MG63 (cell line): ENCODE data around the gene PYGB. TPM values are rescaled to one million over a fixed set of nuclear protein-coding genes. Genes with fewer than 3 reads are reported as not detected.

Source experiments
- DNase-seq: peaks from one replicate; pipeline ENCODE4 v3.0.0-alpha.2; 2020
- H3K27me3 ChIP-seq: fragments of 250-450 bp; sonication (Bioruptor Pico); 2 replicates; pipeline ENCODE4 v1.5.1; 2020; ENCODE audit warnings: mild to moderate bottlenecking, moderate library complexity
- H3K36me3 ChIP-seq: fragments of 250-450 bp; sonication (Bioruptor Pico); 2 replicates; pipeline ENCODE4 v1.5.1; 2020; ENCODE audit warnings: mild to moderate bottlenecking, moderate library complexity
- H3K4me3 ChIP-seq: fragments of 250-450 bp; sonication (Bioruptor Pico); 2 replicates; pipeline ENCODE4 v1.5.1; 2020; ENCODE audit warnings: mild to moderate bottlenecking, moderate library complexity
- H3K9me3 ChIP-seq: fragments of 250-450 bp; sonication (Bioruptor Pico); 2 replicates; pipeline ENCODE4 v1.5.1; 2020; ENCODE audit warnings: mild to moderate bottlenecking, moderate library complexity
- total RNA-seq: library from RNA; depleted of rRNA; stranded (reverse); fragments of >200 nt; shearing (Covaris generic); gene quantifications from 2 replicates; pipeline ENCODE4 v1.2.3, GENCODE V29; 2014; ENCODE audit warnings: low replicate concordance; rRNA removed

PYGB gene
- 49.2 and 67.8 TPM in 2 replicates for total RNA-seq

- Histone ChIP-seq H3K9me3 (no peaks in the 10 kb centered on the region), H3K36me3 (no peaks in the 10 kb centered on the region; the same call in none of the 2 replicates)
Measured at GRCh38 chr20:25247956-25248785, at the start of gene PYGB. PYGB (plus strand) TSS chr20:25248085; CDS start chr20:25248179, 94 bp downstream.

GRCh38 chr20:25198663-25199383, 49.1 kb upstream of the PYGB start:
- DNase-seq: no peak
- no peaks in the 10 kb centered on the region for H3K36me3 ChIP-seq
- H3K4me3 ChIP-seq: no peak overlapping the region
- no peaks in the 10 kb centered on the region for H3K27me3 ChIP-seq
- H3K9me3 ChIP-seq: no peaks in the 10 kb centered on the region

More at GRCh38 chr20:25247956-25248785, at the start of gene PYGB:
- DNase-seq: peak; percentile 80
- Histone ChIP-seq H3K27me3 (no peaks in the 10 kb centered on the region), H3K4me3 (peak within 1 kb of the TSS; percentile 70)

GRCh38 chr20:25199473-25200260, 48.2 kb upstream of the PYGB start:
- Histone ChIP-seq H3K4me3 (no peak overlapping the region), H3K36me3 (no peaks in the 10 kb centered on the region), H3K9me3 (no peaks in the 10 kb centered on the region), H3K27me3 (no peaks in the 10 kb centered on the region)
- no peak for DNase-seq

- Histone ChIP-seq H3K9me3 (no peaks in the 10 kb centered on the region), H3K36me3 (no peaks in the 10 kb centered on the region), H3K4me3 (no peak overlapping the region), H3K27me3 (no peaks in the 10 kb centered on the region)
- DNase-seq: no peak
Measured at GRCh38 chr20:25203089-25203488, 44.8 kb upstream of the PYGB start.

GRCh38 chr20:25203871-25204320, 44.0 kb upstream of the PYGB start:
- Histone ChIP-seq H3K9me3 (no peaks in the 10 kb centered on the region), H3K4me3 (no peak overlapping the region), H3K36me3 (no peaks in the 10 kb centered on the region)

GRCh38 chr20:25204550-25205276, 43.2 kb upstream of the PYGB start:
- H3K36me3 ChIP-seq: no peaks in the 10 kb centered on the region; the same call in 1 of the 2 replicates
- H3K4me3 ChIP-seq: no peak overlapping the region
- no peak for DNase-seq
- H3K9me3 ChIP-seq: no peaks in the 10 kb centered on the region
- no peaks in the 10 kb centered on the region for H3K27me3 ChIP-seq

More at GRCh38 chr20:25203871-25204320, 44.0 kb upstream of the PYGB start:
- DNase-seq: no peak
- H3K27me3 ChIP-seq: no peaks in the 10 kb centered on the region

- DNase-seq: no peak
- Histone ChIP-seq H3K36me3 (no peaks in the 10 kb centered on the region; the same call in 1 of the 2 replicates), H3K9me3 (no peaks in the 10 kb centered on the region), H3K4me3 (no peak overlapping the region), H3K27me3 (no peaks in the 10 kb centered on the region)
Measured at GRCh38 chr20:25205277-25206062, 42.4 kb upstream of the PYGB start.

- no peak for DNase-seq
- no peak overlapping the region for H3K4me3 ChIP-seq
- no peaks in the 10 kb centered on the region for H3K27me3 ChIP-seq
- H3K36me3 ChIP-seq: no peaks in the 10 kb centered on the region; the same call in 1 of the 2 replicates
- H3K9me3 ChIP-seq: no peaks in the 10 kb centered on the region
Measured at GRCh38 chr20:25206063-25206403, 41.9 kb upstream of the PYGB start.

- no peak for DNase-seq
- Histone ChIP-seq H3K27me3 (no peaks in the 10 kb centered on the region), H3K4me3 (no peak overlapping the region), H3K9me3 (no peaks in the 10 kb centered on the region), H3K36me3 (no peaks in the 10 kb centered on the region; the same call in 1 of the 2 replicates)
Measured at GRCh38 chr20:25206548-25206947, 41.3 kb upstream of the PYGB start.

GRCh38 chr20:25207149-25207959, 40.5 kb upstream of the PYGB start:
- no peaks in the 10 kb centered on the region; the same call in 1 of the 2 replicates for H3K36me3 ChIP-seq
- DNase-seq: no peak
- H3K4me3 ChIP-seq: no peak overlapping the region
- no peaks in the 10 kb centered on the region for H3K27me3 ChIP-seq
- no peaks in the 10 kb centered on the region for H3K9me3 ChIP-seq

- Histone ChIP-seq H3K9me3 (no peaks in the 10 kb centered on the region), H3K4me3 (no peak overlapping the region), H3K36me3 (no peaks in the 10 kb centered on the region; the same call in 1 of the 2 replicates), H3K27me3 (no peaks in the 10 kb centered on the region)
- no peak for DNase-seq
Measured at GRCh38 chr20:25207960-25208534, 39.8 kb upstream of the PYGB start.

- Histone ChIP-seq H3K27me3 (no peaks in the 10 kb centered on the region), H3K4me3 (no peak overlapping the region), H3K9me3 (no peaks in the 10 kb centered on the region), H3K36me3 (no peaks in the 10 kb centered on the region; the same call in 1 of the 2 replicates)
- DNase-seq: no peak
Measured at GRCh38 chr20:25209400-25209799, 38.5 kb upstream of the PYGB start.

GRCh38 chr20:25209911-25210310, 38.0 kb upstream of the PYGB start:
- H3K27me3 ChIP-seq: no peaks in the 10 kb centered on the region
- DNase-seq: no peak
- no peaks in the 10 kb centered on the region for H3K9me3 ChIP-seq
- no peak overlapping the region for H3K4me3 ChIP-seq
- H3K36me3 ChIP-seq: no peaks in the 10 kb centered on the region; the same call in 1 of the 2 replicates

GRCh38 chr20:25211273-25211672, 36.6 kb upstream of the PYGB start:
- no peaks in the 10 kb centered on the region; the same call in 1 of the 2 replicates for H3K36me3 ChIP-seq
- no peak for DNase-seq
- no peaks in the 10 kb centered on the region for H3K27me3 ChIP-seq
- H3K9me3 ChIP-seq: no peaks in the 10 kb centered on the region
- no peak overlapping the region for H3K4me3 ChIP-seq
